GM04504 (cell line): ENCODE results near the gene EVA1C.
"Not testable (repeated sequence)": the region's sequence is repeated elsewhere in the genome, so short reads cannot be mapped to it uniquely, and the experiment has no call there.

Source experiments
- DNase-seq: peaks from one replicate; pipeline ENCODE4 v3.0.0-alpha.2; 2012; ENCODE audit warnings: low read depth

EVA1C gene

DNA sequence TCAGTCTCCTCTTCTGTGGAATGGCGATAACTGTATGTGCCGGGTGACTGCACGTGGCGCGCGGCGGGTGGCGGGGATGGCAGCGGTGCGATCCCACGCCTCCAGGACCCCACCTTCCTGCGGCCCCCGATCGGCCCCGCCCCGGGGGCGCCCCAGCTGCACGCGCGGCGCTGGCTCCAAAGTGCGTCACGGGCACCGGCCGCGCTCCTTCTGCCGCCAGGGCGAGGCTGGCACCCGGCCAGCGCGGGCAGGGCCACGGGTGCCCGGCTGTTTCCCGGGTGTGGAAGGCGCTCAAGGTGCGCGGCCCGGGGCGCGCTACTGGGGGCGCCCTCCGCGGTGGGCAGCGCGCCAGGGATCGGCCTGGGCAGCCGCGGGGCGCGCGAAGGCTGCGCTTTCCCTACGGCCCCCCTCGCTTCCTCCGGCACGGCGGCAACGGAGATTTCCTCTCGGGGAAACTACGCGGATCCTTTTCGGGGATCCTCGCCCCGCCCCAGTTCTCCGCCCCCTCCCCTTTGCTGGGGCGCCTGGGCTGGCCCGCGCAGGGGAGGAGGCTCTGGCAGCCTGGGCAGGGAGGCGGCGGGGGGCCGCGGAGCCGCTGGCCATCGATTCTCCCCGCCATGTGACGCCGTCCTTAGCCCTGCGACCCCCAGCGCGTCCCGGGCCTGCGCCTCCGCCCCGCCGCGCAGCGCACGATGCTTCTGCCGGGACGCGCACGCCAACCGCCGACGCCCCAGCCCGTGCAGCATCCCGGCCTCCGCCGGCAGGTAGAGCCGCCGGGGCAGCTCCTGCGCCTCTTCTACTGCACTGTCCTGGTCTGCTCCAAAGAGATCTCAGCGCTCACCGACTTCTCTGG, at the start of gene EVA1C:
Gene EVA1C, plus strand, starts transcription at position 545 of the 853 bp plus-strand sequence. Its CDS starts 148 bp downstream, at position 693.
- no peak for DNase-seq

- no peak for DNase-seq
These were observed 48.1 kb upstream of the EVA1C start for GRCh38 chr21:32364387-32364786.

DNA sequence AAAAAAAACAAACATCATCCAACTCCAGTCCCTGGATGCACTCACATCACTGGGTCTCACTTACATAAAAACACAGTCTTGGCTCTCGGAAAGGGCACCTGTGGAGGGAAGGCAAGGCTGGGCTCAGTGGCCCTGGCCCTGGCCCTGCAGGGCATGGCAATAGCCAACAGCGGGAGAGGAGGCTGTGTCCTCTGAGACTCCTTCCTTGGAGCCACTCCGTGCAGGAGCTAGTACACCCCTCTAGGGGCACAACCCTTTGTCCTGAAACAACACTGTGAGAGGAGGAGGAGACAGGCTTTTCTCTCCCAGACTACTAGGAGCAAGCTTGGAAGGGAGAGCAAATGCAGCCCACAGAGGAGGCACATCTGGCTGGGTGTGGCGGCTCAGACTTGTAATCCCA, 47.7 kb upstream of the EVA1C start:
- DNase-seq: no peak

DNA sequence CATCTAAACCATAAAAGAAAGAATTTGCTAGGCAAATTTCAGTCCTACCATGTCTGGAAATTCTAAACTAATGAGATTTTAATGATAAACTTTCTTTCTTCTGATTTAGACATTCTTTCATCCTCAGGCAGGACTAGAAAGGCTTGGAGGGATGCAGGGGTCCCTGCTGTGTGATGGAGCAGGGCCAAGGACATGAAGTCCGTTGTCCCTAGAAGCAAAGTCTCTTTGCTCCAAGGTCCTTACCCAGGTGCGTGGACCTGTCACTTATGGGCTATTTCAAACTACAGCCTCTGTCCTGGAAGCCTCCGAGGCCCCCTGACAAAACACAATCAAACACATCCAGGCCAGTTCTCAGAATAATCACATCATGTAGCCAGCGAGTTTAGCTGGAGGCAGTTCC, 46.3 kb upstream of the EVA1C start:
- no peak for DNase-seq

GRCh38 chr21:32367158-32367557, 45.3 kb upstream of the EVA1C start:
- DNase-seq: no peak

GRCh38 chr21:32368386-32368785, 44.1 kb upstream of the EVA1C start:
- no peak for DNase-seq

GRCh38 chr21:32368961-32369360, 43.5 kb upstream of the EVA1C start:
- not testable (repeated sequence) for DNase-seq

DNA sequence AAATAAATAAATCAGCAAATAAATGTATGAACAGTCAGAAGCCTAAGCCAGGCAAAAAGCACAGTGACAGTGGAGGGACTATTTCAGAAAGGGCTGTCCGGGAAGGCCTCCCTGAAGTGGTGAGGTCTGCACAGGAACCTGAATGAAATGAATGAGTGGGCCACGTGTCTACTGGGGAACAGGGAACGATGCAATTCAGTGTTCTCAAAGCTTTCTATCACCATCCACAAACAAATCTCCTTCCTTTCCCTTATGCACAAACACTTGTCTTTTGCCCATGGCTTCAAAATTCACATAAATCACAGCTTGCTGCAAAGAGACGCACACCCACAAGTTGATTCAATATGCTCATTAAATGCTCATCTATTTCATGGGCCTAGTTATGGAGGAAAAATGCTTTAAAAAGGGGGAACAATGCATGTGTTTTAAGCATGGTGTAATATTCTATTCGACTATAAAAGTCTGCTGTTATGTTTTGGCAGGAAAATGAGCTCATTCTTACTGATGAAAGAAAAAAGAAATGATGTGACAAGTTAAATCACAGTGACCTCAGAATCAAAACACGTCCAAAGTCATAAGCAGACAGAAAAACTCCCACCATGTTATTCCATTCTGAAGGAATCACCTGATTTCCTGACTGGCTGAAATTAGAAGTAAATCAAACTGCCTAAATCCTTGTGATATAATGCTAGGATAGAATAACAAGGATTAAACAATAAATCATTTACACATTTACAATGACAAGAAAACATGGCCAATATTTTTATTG, 41.3 kb upstream of the EVA1C start:
- DNase-seq: no peak

DNA sequence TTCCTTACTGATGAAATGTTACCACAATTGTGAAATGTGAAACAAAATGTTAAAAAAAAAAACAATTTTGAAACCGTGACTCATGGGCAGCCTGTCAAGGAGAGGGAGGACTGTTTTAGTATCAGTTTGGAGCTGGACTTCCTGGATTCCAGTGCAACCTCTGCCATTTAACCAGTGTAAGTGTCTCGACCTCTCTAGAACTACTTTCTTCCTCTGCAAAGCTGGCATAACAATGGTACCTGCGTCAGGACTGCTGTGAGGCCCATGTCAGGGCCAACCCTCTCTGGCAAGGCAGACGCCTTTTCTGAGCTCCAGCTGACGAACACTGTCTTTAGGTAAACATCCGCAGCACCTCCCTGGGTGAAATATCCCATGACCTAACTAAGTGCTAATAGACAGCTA, 40.6 kb upstream of the EVA1C start:
- peak; percentile 77 for DNase-seq

- no peak for DNase-seq
These were observed 39.8 kb upstream of the EVA1C start for GRCh38 chr21:32372755-32373154.

DNA sequence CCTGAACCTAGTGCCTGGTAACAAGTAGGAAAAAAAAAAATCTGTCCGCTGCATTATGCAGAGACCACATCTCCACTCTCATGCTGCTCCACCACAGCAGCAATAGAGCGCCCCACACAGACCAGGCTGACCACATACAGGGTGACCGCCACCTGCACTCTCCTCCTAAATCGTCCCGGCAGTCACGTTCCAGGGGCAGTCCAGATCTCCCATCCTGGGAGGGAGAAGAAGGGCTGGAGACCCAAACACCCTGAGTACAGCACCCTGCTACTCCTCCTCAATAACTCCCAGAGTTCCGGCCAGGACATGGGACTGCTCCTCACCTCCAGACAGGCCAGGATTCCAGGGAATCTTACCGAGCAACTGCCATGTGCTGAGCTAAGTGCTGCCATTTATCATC, 35.0 kb upstream of the EVA1C start:
- DNase-seq: no peak

- no peak for DNase-seq
These were observed 34.5 kb upstream of the EVA1C start for GRCh38 chr21:32377991-32378390.

DNA sequence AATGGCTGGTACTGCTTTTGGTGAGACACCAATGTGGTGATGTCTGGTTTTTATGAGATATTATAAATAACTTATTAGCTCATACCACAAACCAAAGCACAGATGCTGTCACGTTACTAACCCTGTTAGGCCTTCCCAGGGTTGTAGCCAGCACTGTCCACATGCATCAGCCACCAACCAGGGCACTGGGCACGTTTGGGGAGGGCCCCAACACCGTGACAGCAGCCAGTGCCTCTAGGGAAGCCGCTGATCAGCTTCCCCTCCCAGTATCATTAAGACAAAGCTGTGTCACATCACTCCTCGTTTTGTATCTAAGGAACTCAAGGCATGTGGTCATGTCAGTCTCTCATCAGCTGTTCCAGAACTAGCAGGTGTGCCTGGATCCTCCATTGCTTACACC, 33.5 kb upstream of the EVA1C start:
- peak; percentile 86 for DNase-seq

GRCh38 chr21:32380940-32381339, 31.6 kb upstream of the EVA1C start:
- no peak for DNase-seq

DNA sequence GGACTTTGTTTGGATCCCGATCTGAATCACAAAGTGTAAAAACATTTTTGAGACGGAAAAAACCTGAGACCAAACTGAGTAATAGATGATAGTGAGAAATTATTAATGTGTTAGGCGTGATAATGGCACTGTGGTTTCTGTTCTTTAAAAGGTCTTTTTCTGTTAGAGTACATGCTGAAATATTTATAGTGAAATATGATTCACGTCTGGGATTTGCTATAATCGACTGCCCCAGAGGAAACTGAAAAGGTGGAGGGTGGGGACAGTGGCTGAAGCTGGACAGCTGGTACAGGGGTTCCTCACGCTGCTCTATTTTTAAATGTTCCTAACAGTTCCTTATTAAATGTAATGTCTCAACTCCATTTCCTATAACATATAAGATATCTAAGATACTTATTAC, 30.9 kb upstream of the EVA1C start:
- DNase-seq: no peak

DNA sequence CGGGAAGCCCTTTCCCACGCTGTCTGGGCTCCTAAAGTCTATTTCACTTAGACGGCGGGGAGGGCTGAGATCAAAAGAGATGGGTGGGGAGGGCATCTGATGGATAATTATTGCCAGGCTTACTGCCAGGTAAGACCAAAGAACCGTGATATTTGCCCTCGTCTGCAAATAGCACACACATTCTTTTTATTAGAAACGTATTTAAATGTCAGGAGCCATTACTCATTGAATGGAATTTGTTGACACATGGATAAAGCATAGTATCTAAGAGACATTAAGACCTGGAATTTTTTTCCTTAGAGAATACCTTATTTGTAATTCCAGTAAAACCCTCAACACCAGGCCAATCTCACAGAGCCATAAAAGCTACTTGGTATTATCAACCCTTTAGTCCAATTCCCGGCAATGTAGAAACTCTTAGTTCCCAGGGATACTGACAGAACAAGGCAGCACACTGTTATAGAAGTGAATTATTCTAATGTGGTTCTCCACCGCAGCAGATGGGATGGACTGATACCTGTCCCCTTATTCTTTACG, 30.3 kb upstream of the EVA1C start:
- DNase-seq: no peak

DNA sequence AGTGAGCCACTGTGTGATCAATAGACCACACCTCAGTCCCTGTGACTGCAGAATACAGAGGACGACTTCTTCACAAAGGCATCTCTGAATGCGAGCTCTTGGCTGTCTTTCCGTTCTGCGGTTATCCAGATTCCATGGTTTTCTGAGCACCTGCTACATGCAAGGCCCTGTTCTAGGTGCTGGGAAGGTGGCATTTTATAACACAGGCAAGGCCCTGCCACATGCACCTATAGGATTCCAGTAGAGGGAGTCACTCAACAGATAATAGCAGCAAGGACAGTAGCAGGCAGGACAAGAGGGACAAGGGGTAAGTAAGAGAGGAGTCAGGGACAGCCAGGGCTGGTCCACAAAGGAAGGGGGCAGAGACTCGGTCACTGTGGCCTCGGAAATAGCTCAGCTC, 28.7 kb upstream of the EVA1C start:
- no peak for DNase-seq

DNA sequence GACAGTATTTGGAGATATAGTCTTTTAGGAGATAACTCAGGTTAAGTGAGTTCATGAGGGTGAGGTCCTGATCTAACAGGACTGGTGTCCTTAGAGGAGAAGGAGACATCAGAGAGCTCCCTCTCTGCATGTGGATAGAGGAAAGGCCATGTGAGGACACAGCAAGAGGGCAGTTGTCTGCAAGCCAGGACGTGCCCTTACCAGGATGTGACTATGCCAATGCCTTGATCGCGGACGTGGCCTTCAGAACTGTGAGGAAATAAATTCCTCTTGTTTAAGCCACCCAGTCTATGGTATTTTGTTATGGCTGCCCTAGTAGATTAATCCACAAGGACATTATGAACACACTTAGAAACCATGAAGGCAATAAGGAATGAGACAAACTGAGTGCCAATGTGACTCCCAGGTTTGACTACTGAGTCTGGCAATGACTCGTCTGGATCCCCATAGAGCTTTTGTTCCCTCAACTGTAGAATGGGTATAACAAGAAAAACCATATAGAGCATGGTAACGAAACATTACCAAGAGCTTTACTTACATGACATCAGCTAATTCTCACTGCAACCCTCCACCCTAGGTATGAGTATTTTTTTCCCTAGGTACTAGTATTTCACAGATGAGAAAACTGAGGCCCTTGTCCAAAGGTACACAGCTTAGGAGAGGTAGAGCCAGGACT, 26.2 kb upstream of the EVA1C start:
- DNase-seq: no peak

DNA sequence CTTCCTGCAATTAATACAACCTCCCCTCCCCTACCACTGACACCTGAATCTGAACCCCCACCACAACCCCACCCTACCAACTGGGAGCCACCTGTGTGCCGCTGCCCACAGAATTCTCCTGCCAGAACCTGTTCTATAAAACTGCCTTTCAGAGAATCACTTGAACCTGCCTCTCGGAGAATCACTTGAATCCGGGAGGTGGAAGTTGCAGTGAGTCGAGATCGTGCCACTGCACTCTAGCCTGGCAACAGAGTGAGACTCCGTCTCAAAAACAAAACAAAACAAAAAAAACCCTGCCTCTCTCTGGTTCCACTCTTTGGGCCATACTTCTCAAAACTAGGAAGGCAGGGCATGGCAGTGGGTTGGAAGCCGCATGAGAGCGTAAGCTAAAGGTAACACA, 25.4 kb upstream of the EVA1C start:
- DNase-seq: no peak

DNA sequence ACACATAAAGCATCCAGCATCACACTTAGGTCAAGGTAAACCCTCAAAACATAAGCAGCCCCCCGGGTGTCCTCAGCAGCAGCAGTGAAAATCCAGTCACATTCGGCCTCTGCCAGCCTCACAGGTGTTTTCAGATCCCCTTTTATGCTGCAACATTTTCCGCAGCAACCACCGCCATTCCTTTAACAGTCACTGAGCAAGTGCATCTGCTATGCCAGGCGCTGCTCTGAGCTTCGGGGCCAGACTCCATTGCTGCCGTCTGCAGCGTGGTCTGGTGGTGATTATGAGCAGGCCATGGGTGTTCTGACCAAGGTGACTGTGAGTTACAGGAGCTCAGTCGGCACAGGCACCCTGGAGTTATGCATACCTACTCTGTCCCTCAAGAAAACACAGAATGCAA, 24.2 kb upstream of the EVA1C start:
- no peak for DNase-seq

DNA sequence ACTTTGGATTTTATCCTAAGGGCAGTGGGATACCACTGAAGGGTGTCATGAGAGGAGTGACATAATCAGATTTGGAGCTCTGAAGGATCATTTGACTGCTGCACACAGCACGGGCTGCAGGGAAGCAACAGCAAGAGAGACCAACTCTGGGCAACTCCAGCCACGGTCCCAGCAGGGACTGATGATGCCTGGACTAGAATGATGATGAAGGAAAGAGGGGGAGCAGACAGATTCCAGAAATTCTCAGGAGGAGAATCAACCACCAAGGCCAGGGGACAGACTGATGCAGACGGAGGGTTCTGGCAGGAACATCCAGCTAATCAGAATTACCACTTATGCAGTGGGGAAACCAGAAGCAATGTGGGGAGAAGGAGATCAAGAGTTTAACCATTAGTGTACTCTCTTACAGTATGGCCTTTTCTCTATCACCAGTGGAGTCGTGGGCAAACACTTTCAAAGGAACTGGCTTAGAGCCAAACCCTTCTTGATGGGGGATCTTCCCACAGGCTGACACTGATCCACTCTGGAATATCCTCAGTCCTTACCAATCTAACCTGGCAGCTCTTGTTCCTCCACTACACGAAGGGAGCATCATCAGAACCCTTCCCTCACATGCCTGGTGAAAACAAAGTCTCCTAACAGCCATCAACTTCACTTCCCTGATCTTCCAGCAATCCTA, 23.0 kb upstream of the EVA1C start:
- DNase-seq: no peak
